ENCODE results near the gene PLEKHA6.
A peak's percentile ranks its signal among the peaks of the same experiment; 100 is the strongest.

PLEKHA6 gene

DNA sequence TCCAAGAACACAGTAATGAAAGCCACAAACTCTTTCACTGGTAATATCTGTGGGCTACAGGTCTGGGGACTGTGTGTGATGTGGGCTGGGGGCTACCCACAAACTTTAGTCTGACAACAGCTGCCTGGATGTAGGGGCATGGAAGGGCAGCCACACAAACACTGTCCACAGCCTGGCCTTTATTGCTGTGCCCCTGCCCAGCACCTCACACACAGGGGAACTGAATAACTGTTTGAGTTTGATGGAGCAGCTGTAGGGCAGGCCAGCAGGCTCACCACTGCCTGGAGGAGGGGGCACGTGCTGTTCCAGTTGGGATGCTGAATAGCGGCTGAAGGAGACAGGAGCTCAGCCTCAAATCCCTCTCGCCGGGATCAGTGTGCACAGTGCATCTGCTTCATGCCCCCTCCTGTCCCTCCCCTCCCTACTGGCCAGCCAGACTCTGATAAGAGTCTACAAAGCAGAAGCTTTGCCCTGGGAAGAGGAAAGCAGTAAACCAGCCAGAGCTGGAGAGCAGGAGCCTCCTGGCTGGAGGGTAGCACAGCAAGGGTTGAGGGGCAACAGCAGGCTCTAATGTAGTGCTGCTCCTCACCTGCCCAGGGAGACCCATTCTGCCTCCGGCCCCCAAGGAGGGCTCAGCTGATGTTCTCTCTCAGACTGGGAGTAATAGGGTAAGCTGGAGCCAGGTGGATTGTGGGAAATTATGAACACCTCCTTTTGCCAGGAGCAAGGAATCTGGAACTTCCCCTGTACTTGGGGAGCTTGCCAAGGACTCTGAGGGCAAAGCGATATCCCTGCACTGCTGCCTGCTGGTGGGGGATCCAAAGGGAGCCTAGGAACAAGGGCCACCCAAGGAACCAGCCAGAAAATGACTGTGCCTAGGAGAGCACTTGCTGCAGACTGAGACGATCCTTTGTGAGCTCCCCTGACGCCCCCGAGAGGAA is 75.7 kb downstream of the PLEKHA6 start:
- no peak for DNase-seq

DNA sequence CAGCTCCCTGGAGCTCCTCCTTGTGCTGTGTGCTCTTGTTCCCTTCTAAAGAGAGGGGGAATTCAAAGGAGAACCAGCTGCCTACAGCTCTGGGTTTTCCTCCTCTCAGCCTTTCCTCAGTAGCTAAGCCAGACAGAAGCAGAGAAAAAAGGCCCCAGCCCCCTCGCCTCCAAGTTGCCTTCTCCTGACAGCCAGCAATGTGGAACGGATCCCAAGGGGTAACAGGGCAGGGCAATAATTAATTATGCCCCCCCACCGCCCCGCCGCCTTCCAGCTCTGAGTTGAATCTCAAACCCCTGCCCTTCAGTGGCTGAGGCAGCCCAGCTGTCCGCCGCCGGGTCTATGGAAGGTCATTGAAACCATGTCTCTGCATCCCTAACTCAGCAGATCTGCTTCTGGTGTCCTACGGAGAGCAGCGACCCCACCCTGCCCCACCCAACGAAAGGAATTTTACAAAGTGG is 76.9 kb downstream of the PLEKHA6 start:
- peak; percentile 64 to 67 (median 65) for DNase-seq

DNA sequence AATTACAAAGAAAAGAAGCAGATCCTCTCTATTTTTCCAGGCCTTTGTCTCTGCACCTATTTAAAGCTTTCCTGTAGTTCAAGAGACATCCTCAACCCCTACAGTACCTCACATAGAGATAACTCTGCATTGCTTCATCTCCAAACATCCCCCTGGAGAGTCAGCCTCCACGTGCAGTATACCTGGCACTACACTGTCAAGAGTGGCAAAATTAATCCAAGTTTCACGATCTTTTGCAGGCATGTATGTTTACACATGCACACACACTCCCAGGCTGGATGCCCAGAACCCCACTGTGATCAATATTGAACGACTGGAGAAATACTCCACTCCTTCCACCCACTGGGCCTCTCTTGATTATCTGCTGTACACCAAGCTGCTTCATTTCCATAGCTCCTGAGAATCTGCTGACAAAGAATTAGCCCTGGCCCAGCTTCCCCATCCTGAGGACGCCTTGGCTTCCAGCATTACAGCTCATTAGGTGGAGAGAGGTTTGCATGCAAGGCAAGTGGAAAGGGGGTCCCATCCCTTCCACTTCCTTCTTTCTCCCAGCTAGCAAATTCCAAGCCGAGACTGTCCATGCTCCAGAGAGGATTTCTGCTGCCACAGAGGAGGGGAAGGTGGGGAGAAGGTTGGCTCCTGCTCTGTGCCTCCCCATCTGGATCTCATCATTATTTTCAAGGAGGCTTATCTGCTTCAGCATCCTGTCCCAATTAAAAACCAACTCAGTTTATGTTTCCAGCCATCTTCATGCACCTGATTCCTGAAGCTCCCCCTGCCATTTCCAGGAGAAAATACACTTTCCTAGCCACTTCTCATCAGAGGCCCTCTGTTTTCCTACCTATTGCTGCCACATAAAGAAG is 79.4 kb downstream of the PLEKHA6 start:
- peak in 1 of 3 donors; percentile 41 for DNase-seq

GRCh38 chr1:204278958-204279357 is 80.8 kb downstream of the PLEKHA6 start:
- peak; percentile 52 to 68 (median 56) for DNase-seq

DNA sequence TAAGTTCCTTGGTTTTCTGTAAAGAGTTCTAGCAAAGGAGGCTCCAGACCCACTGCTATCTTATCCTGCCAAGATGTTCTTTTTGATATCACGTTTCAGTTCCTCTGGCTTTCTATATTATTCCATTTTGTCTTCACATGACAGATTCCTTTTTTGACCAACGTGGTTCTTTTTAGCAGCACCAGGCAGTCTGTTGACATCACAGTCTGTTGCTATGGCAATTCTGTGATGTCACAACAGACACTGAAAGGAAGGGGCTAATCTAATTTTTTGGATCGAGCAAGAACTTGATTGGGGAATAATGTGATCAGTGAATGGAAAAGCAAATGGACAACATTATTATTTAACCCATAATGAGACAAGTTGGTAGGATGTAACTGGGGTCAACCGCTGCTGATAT is 81.5 kb downstream of the PLEKHA6 start:
- no peak for DNase-seq

DNA sequence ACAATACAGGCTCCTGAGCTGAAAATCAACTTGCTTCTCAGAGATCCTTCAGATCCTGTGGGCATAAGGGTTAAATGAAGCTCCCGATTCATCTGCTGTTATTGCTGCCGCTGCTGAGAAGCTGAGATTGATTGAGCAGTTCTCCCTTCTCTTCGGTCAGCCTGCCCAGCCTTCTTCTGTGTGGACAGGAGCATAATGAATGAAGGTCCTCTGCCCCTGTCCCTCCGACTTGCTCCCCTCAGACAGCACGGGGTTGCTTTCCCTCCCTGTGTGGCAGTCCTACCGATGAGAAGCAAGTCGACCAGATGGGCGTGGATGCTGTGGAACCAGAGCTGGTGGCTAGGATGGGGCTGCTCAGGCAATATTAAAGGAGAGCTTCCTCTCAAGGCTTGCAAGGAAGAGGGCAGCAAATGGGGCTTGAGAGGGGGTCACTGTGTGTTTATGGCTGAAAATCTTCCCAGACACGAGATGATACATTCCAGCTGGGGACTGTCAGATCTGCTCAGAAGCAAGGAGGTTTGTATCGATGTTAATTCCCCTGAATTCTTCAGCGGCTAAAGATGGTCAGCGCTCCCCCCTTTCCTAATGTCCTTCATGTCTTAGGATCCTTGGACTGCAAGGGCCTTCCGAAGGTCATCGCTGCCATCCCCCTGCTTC is 82.0 kb downstream of the PLEKHA6 start:
- no peak for DNase-seq

DNA sequence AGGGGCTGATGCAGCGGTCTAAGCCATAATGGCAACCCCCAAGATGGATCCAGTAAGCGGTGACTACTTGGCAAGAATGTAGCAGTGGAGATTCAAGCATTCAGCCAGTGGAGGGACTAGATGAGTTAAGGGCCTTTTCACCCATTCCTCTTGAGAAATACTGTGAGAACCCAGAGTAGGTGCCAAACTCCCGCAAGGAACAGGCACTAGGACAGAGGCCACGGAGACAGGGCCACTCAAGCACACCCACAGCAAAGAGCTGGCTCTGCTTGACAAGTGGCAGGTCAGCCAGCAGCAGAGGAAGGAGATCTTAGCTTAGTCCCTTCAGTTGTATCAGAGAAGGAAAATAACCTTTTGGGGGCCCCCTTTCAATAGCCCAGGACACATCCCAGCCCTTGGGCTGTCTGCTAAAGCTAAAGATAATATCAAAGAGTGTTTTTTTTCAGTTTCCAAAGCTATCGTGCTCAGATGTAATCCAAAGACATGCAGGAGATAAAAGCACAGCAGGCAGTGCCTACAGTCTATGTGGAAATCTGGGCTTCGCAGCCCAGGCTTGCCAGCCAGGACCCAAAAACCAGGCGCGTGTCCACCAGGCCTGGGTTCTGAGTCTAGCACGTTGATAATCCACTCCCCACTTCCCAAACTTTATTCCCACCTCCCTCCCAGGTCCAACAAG is 83.9 kb downstream of the PLEKHA6 start:
- peak in 1 of 3 donors; percentile 13 for DNase-seq

DNA sequence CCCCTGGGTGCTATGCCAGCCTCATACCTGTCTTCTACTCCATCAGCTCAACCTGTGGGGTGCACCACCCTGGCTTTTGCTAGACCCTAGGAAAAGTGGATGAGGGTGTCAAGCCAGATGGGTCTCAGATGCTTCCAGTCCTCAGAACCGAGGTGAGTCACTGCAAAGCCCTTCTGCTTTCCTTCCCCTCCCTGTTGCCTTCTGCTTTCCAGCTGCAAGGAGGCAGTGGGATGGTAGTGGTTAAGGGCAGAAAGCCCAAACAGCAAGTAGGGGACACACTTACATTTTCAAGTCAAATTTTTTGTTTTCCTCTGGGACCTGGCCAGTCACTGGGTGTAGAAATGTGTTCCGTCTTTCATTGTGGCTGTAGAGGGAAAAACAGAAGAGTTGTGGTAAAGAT is 85.3 kb downstream of the PLEKHA6 start:
- peak in 1 of 3 donors; percentile 52 for DNase-seq

- DNase-seq, result no peak
These were observed 87.2 kb downstream of the PLEKHA6 start for GRCh38 chr1:204272505-204272904.

DNA sequence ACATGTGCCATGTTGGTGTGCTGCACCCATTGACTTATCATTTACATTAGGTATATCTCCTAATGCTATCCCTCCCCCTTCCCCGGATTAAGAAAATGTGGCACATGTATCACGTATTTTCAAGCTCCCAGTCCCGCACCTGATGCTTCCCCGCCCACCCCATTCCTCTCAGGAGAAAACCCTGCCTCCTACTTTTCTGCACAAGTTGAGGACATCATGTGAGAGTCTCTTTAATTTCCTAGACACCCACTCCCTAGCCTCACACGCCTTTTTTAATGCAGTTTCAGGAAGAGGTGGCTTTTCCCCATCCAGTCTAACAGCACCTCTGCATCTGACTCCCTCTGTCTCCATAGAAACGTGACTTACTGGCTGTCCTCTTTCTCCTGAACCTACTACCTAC is 87.8 kb downstream of the PLEKHA6 start:
- peak in 1 of 3 donors; percentile 13 for DNase-seq

DNA sequence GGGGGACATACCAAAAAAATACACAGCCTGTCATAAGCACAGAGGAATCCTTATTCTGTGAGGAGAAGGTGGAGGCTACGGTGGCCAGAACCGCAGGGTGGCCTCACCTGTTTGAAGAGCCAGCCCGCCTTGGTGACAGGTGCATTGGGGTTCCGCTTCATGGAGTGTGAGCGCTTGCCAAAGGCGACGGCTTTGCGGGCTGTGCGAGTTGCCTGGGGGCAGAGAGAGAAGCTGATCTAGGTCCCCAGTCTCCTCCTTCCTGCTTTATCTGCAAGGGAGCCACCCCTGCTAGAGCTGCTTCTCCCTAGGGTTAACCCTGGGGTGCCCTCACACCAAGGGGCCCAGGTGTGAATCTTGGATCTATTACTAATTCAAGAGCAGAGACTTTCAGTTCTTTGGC is 91.6 kb downstream of the PLEKHA6 start:
- DNase-seq, result no peak

GRCh38 chr1:204267191-204267601 is 92.5 kb downstream of the PLEKHA6 start:
- DNase-seq, result no peak

DNA sequence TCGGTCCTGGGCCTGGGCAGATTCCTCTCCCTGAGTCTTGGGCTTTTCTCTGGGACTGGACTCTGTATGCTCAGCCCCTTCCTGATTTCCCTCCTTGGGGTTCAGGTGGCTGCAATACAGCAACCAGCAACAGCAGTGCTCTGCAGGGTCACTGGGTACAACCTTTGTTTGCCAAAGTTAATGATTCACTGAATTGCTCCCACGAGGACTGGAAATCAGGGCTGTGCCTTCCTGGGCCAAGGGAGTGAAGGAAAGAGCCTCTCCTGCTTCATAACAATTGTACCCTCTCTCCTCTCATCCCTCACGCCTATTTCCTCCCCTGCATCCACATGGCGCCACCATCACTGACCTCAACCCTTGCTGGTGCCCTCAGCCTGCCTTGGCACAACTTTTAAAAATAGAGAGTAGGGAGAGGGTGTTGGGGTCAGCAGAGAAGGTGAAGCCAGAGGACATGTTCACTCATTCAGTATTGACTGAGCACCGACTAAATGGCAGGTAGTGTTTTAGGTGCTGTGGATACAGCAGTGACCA is 93.2 kb downstream of the PLEKHA6 start:
- DNase-seq, result no peak

DNA sequence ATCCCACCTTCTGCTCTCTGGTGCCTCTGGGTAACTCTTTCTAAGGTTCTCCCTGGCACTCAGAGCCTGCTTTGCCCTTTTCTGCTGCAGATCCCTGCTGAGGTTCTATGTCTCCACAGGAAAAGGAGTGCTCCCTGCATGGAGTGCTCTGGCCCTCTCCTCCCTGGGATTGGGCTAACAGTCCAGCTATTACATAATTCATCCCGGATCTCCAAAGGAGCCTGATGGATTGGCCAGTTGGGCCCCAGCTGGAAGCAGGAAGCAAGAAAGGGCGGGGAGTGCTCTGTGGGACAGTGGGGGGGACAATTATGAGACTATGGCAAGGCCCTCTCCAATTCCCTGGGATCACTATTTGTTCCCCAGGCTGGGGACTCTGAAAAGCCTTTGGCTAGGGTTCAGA is 94.1 kb downstream of the PLEKHA6 start:
- no peak for DNase-seq

DNA sequence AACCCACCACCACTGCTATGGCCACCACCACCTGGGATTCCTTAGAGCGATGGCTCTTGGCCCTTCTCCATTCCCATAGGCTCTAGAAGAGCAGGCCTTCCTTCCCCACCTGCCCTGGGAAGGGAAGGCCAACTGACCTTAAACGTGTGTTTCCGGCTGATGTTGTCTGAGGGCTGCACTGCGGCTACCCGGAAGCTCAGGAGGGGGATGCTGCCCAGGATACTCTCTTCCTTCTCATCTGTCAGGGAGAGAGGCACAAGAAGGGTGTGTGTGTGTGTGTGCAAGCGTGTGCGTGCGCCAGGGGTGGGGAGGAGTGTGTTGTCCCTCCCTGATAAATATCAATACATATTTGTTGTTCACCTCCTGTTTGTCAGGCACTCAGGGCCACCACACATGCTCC is 94.9 kb downstream of the PLEKHA6 start:
- no peak for DNase-seq

GRCh38 chr1:204263254-204263910 is 96.3 kb downstream of the PLEKHA6 start:
- no peak for DNase-seq

GRCh38 chr1:204262506-204263253 is 97.0 kb downstream of the PLEKHA6 start:
- DNase-seq, result no peak

DNA sequence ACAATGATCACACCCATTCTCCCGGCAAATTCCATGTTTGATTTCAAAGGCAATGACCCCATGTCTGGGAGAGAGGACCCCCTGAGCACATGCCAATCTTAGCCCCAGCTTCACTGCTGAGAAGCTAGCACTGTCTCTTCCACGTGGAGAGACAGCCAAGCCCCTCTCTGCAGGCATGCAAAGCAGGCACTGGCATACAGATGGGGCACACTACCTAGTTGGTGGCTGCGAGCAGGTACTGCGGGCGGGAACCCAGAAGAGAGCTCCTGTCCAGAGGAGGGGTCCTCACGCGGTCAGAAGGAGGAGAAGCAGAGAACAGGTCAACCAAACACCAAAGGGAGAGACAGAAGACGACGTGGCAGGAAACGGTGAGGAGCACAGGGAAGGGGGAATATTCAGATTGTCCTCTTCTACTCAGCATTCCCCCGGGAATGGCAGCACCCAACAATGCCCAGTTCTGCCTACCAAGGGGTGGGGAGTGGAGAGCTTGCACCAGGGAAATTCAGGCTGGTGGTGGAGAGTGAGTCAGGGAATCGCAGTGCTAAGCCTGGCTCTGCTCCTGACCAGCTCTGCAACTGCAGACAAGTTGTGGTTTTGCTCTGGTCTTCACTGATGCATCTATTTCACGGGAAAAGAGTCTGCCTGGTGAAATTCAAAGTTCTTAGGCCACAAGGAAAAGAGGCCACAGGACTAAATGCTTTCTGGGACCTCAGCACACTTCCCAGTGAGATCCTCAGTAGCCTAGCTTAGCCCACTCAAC is 97.8 kb downstream of the PLEKHA6 start:
- DNase-seq, result no peak

DNA sequence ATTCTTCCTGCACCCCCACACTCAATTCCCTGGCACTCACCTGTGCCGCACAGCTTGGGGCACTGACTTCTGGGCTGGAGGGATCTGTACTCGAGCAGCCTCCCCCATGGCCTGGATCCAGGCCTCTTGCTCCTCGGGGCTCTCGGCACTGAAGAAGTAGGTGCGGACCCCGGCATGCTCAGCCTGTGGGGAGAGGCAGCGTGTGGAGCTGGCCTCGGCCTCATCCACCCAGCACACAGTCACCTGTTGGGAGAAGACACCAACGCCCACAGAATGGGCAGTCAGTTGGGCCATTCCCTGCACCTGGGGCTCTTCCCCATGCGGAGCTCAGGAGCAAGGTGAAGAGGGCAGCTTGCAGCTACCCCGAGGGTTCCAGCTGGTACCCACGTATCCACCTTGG is 98.5 kb downstream of the PLEKHA6 start:
- DNase-seq, result no peak

- DNase-seq, result no peak
These were observed 99.0 kb downstream of the PLEKHA6 start for GRCh38 chr1:204260601-204261197.
